LoVo (cell line): ENCODE measurements around the gene ARMC9.
"Not testable (repeated sequence)": the region's sequence is repeated elsewhere in the genome, so short reads cannot be mapped to it uniquely, and the experiment has no call there.

Experiments used
- DNase-seq: peaks from one replicate; pipeline ENCODE4 v3.0.0-alpha.2; 2016; ENCODE audit warnings: low spot score

ARMC9 gene

GRCh38 chr2:231241755-231242507 lies 43.5 kb downstream of the ARMC9 start:
- DNase-seq, result no peak

- no peak for DNase-seq
Observed at GRCh38 chr2:231243866-231244265, 45.4 kb downstream of the ARMC9 start.

- DNase-seq, result no peak
Observed at GRCh38 chr2:231244382-231245248, 46.2 kb downstream of the ARMC9 start.

- DNase-seq, result no peak
Observed at GRCh38 chr2:231245249-231246094, 47.0 kb downstream of the ARMC9 start.

- DNase-seq, result no peak
Observed at GRCh38 chr2:231246171-231246842, 47.9 kb downstream of the ARMC9 start.

- DNase-seq, result no peak
Observed at GRCh38 chr2:231250146-231250545, 51.7 kb downstream of the ARMC9 start.

GRCh38 chr2:231250698-231251097 lies 52.3 kb downstream of the ARMC9 start:
- DNase-seq, result no peak

GRCh38 chr2:231253292-231253691 lies 54.9 kb downstream of the ARMC9 start:
- DNase-seq, result not testable (repeated sequence)

GRCh38 chr2:231256494-231256893 lies 58.1 kb downstream of the ARMC9 start:
- DNase-seq, result no peak

- DNase-seq, result no peak
Observed at GRCh38 chr2:231257763-231258162, 59.3 kb downstream of the ARMC9 start.

- no peak for DNase-seq
Observed at GRCh38 chr2:231258701-231259100, 60.3 kb downstream of the ARMC9 start.

GRCh38 chr2:231259104-231259503 lies 60.7 kb downstream of the ARMC9 start:
- no peak for DNase-seq

- no peak for DNase-seq
Observed at GRCh38 chr2:231260442-231261208, 62.2 kb downstream of the ARMC9 start.

- no peak for DNase-seq
Observed at GRCh38 chr2:231263118-231263831, 64.8 kb downstream of the ARMC9 start.

GRCh38 chr2:231270221-231271114 lies 72.0 kb downstream of the ARMC9 start:
- no peak for DNase-seq

- no peak for DNase-seq
Observed at GRCh38 chr2:231272991-231273390, 74.6 kb downstream of the ARMC9 start.

- DNase-seq, result no peak
Observed at GRCh38 chr2:231276987-231277386, 78.6 kb downstream of the ARMC9 start.

- no peak for DNase-seq
Observed at GRCh38 chr2:231277962-231278361, 79.5 kb downstream of the ARMC9 start.

- DNase-seq, result no peak
Observed at GRCh38 chr2:231278868-231279267, 80.4 kb downstream of the ARMC9 start.
